Uterus (tissue), 2 donors: Measurements from ENCODE around the gene ACADL.

ENCODE experiments used
- POLR2A ChIP-seq, 2 donors: fragments of 450-650 bp; IDR thresholded peaks; one replicate each; pipeline ENCODE4 v1.6.1; 2016; ENCODE audit warnings: antibody characterized with exemption in 2 of 2, mild to moderate bottlenecking in 1 of 2, moderate library complexity in 1 of 2
- TF ChIP-seq, protein P1 (sequence below), 4 experiments: fragments of 200-600 bp in 2 of 4; fragments of 450-650 bp in 2 of 4; sonication (generic) in 2 of 4; IDR thresholded peaks; one replicate each; pipeline ENCODE4 v1.5.1; 2016 to 2019; ENCODE audit warnings: antibody characterized with exemption in 4 of 4, mild to moderate bottlenecking in 2 of 4, moderate library complexity in 1 of 4

DNA sequence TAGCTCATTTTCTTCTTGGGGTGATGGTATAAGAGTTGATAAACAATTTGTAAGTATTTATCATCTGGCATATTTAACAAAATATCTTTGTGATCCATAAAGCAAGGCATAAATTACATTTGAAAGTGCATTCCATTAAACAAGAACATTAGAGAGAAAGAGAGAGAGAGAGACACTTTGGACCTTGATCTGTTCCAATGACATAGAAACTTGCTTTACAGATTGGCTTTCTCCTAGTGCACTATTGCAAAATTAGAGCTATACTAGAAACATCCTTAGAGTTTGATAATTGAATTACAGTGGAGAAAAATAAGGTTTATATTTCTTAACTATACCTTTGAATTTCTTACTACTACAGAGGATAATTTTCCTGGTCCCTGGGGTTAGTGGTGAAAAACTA lies 5.7 kb upstream of the ACADL start:
- TF ChIP-seq, protein P1, sequence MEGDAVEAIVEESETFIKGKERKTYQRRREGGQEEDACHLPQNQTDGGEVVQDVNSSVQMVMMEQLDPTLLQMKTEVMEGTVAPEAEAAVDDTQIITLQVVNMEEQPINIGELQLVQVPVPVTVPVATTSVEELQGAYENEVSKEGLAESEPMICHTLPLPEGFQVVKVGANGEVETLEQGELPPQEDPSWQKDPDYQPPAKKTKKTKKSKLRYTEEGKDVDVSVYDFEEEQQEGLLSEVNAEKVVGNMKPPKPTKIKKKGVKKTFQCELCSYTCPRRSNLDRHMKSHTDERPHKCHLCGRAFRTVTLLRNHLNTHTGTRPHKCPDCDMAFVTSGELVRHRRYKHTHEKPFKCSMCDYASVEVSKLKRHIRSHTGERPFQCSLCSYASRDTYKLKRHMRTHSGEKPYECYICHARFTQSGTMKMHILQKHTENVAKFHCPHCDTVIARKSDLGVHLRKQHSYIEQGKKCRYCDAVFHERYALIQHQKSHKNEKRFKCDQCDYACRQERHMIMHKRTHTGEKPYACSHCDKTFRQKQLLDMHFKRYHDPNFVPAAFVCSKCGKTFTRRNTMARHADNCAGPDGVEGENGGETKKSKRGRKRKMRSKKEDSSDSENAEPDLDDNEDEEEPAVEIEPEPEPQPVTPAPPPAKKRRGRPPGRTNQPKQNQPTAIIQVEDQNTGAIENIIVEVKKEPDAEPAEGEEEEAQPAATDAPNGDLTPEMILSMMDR (IDR thresholded peaks at IDR 0.05), result no peak
- TF ChIP-seq POLR2A (IDR thresholded peaks at IDR 0.05), result no peak
